IMR-90 (cell line): Measurements from ENCODE around the gene GALNT17. TPM values are rescaled to one million over a fixed set of nuclear protein-coding genes. Genes with fewer than 3 reads are reported as not detected.

ENCODE experiments used
- ATAC-seq: fragments of 200-7000 bp; cut with Tn5 transposase; 2 replicates; pipeline ENCODE4 v1.9.1; 2020; ENCODE audit warnings: low read depth, mild to moderate bottlenecking, moderate library complexity
- BruUV-seq: library from RNA; stranded (reverse); fragments of 400-500 nt; replicated peaks from 2 replicates; lab custom pipeline; 2021; lab: Mats Ljungman, UMichigan
- CTCF ChIA-PET: fragments of 300-600 bp; formaldehyde crosslinking; extraction: SDS; loops from one replicate; lab custom pipeline; 2021; ENCODE audit warnings: antibody characterized with exemption; lab: Yijun Ruan, JAX
- POLR2A ChIA-PET: fragments of 300-600 bp; sonication (Branson Sonifier 250); formaldehyde crosslinking; loops from one replicate; lab custom pipeline; 2022; ENCODE audit warnings: antibody characterized with exemption; ENCODE audit not compliant: unreplicated experiment; lab: Charles Lee
- DNase-seq: peaks from one replicate; pipeline ENCODE4 v3.0.0; 2013
- H2AFZ ChIP-seq: replicated peaks from 2 replicates; pipeline ENCODE3; 2013; ENCODE audit warnings: low read length, mild to moderate bottlenecking; ENCODE audit not compliant: poor library complexity
- H2AK5ac ChIP-seq: 2 replicates; pipeline ENCODE4 v1.6.1; 2013; ENCODE audit warnings: low read depth, low read length, inconsistent platforms
- H2AK9ac ChIP-seq: replicated peaks from 2 replicates; pipeline ENCODE3; 2013; ENCODE audit warnings: mild to moderate bottlenecking, low read depth, low read length, moderate library complexity; ENCODE audit not compliant: poor library complexity
- H2BK120ac ChIP-seq: 2 replicates; pipeline ENCODE4 v1.6.1; 2013; ENCODE audit warnings: low read depth, low read length, inconsistent platforms
- H2BK15ac ChIP-seq: 3 replicates; pipeline ENCODE4 v1.6.1; 2013; ENCODE audit warnings: low read depth, low read length, inconsistent platforms
- H2BK20ac ChIP-seq: 2 replicates; pipeline ENCODE4 v1.6.1; 2013; ENCODE audit warnings: low read depth, mild to moderate bottlenecking, inconsistent platforms, low read length, moderate library complexity
- H2BK5ac ChIP-seq: 2 replicates; pipeline ENCODE4 v1.6.1; 2013; ENCODE audit warnings: mild to moderate bottlenecking, low read depth, low read length, inconsistent platforms; ENCODE audit not compliant: poor library complexity, severe bottlenecking
- H3K14ac ChIP-seq: replicated peaks from 2 replicates; pipeline ENCODE4 v1.6.1; 2013; ENCODE audit warnings: low read depth, low read length, inconsistent platforms
- H3K18ac ChIP-seq: 2 replicates; pipeline ENCODE4 v1.6.1; 2013; ENCODE audit warnings: low read depth, low read length, control low read depth
- H3K23ac ChIP-seq: 2 replicates; pipeline ENCODE4 v1.6.1; 2013; ENCODE audit warnings: low read depth, low read length, inconsistent platforms
- H3K27ac ChIP-seq: 2 replicates; pipeline ENCODE4 v1.5.1; 2013; ENCODE audit warnings: mild to moderate bottlenecking, control low read depth, low read length; ENCODE audit not compliant: insufficient read depth
- H3K27me3 ChIP-seq: 2 replicates; pipeline ENCODE4 v1.6.1; 2013; ENCODE audit warnings: low read length; ENCODE audit not compliant: control insufficient read depth, insufficient read depth
- H3K36me3 ChIP-seq: 2 replicates; pipeline ENCODE4 v1.6.1; 2013; ENCODE audit warnings: low read length, mixed read lengths; ENCODE audit not compliant: control insufficient read depth, insufficient read depth
- H3K4ac ChIP-seq: 2 replicates; pipeline ENCODE4 v1.6.1; 2013; ENCODE audit warnings: low read depth, low read length, inconsistent platforms
- H3K4me1 ChIP-seq: 2 replicates; pipeline ENCODE4 v1.6.1; 2013; ENCODE audit warnings: low read length, mixed read lengths; ENCODE audit not compliant: control insufficient read depth, insufficient read depth
- H3K4me2 ChIP-seq: 2 replicates; pipeline ENCODE4 v1.6.1; 2013; ENCODE audit warnings: low read depth, mild to moderate bottlenecking, control low read depth, low read length, moderate library complexity
- H3K4me3 ChIP-seq: 2 replicates; pipeline ENCODE4 v1.5.1; 2013; ENCODE audit warnings: low read depth, mild to moderate bottlenecking, control low read depth, low read length, moderate library complexity; ENCODE audit not compliant: insufficient read depth
- H3K56ac ChIP-seq: 2 replicates; pipeline ENCODE4 v1.6.1; 2013; ENCODE audit warnings: low read length, inconsistent platforms; ENCODE audit not compliant: insufficient read depth; ENCODE audit errors: extremely low read depth
- H3K79me1 ChIP-seq, 2 experiments: 2 replicates each; pipeline ENCODE4 v1.6.1; 2013; ENCODE audit warnings: low read length in 2 of 2, inconsistent platforms in 1 of 2, low read depth in 1 of 2
- H3K9ac ChIP-seq: 2 replicates; pipeline ENCODE4 v1.6.1; 2013; ENCODE audit warnings: low read depth, low read length, control low read depth
- H3K9me1 ChIP-seq: 2 replicates; pipeline ENCODE4 v1.6.1; 2013; ENCODE audit warnings: low read length, inconsistent platforms; ENCODE audit not compliant: insufficient read depth
- H3K9me3 ChIP-seq: 2 replicates; pipeline ENCODE4 v1.6.1; 2013; ENCODE audit warnings: low read length; ENCODE audit not compliant: control insufficient read depth, insufficient read depth
- H4K20me1 ChIP-seq: 2 replicates; pipeline ENCODE4 v1.6.1; 2013; ENCODE audit warnings: low read length, inconsistent platforms; ENCODE audit not compliant: insufficient read depth
- H4K5ac ChIP-seq: 2 replicates; pipeline ENCODE4 v1.6.1; 2013; ENCODE audit warnings: mild to moderate bottlenecking, low read depth, low read length, control low read depth
- H4K8ac ChIP-seq, 2 experiments: 2 replicates each; pipeline ENCODE4 v1.6.1; 2013; ENCODE audit warnings: low read depth in 2 of 2, low read length in 2 of 2, control low read depth in 1 of 2, inconsistent platforms in 1 of 2
- H4K91ac ChIP-seq: 2 replicates; pipeline ENCODE4 v1.6.1; 2013; ENCODE audit warnings: low read depth, low read length, inconsistent platforms; ENCODE audit not compliant: insufficient read depth
- BHLHE40 ChIP-seq: fragments of 150-350 bp; IDR thresholded peaks from 2 replicates; pipeline ENCODE4 v1.6.1; 2016; ENCODE audit warnings: mild to moderate bottlenecking, low read depth, low read length
- CEBPB ChIP-seq: IDR thresholded peaks from 2 replicates; pipeline ENCODE4 v1.6.1; 2012; ENCODE audit warnings: low read depth, low read length, improper control_type of control experiment
- CHD1 ChIP-seq: IDR thresholded peaks from 2 replicates; pipeline ENCODE4 v1.6.1; 2012; ENCODE audit warnings: low read depth, low read length, improper control_type of control experiment
- FOS ChIP-seq: fragments of 150-350 bp; IDR thresholded peaks from 2 replicates; pipeline ENCODE4 v1.6.1; 2016; ENCODE audit warnings: low read depth, low read length
- MAFK ChIP-seq: IDR thresholded peaks from 2 replicates; pipeline ENCODE4 v1.6.1; 2012; ENCODE audit warnings: low read depth, low read length, improper control_type of control experiment
- MXI1 ChIP-seq: IDR thresholded peaks from 2 replicates; pipeline ENCODE4 v1.6.1; 2012; ENCODE audit warnings: low read depth, mild to moderate bottlenecking, low read length, moderate library complexity, borderline replicate concordance
- NFE2L2 ChIP-seq: fragments of 150-350 bp; IDR thresholded peaks from 2 replicates; pipeline ENCODE4 v1.6.1; 2016; ENCODE audit warnings: low read depth, mild to moderate bottlenecking, low read length
- POLR2A ChIP-seq: IDR thresholded peaks from 2 replicates; pipeline ENCODE4 v1.6.1; 2012; ENCODE audit warnings: mild to moderate bottlenecking, low read depth, low read length
- RAD21 ChIP-seq: IDR thresholded peaks from 2 replicates; pipeline ENCODE4 v1.6.1; 2012; ENCODE audit warnings: low read length, improper control_type of control experiment
- RCOR1 ChIP-seq: IDR thresholded peaks from 2 replicates; pipeline ENCODE4 v1.6.1; 2012; ENCODE audit warnings: mild to moderate bottlenecking, low read length, improper control_type of control experiment; ENCODE audit not compliant: insufficient replicate concordance
- RFX5 ChIP-seq: IDR thresholded peaks from 2 replicates; pipeline ENCODE4 v1.8.0; 2012; ENCODE audit warnings: low read depth, mild to moderate bottlenecking, low read length, moderate library complexity
- SMC3 ChIP-seq: fragments of 150-350 bp; IDR thresholded peaks from 2 replicates; pipeline ENCODE4 v1.6.1; 2016; ENCODE audit warnings: low read depth, mild to moderate bottlenecking, antibody characterized with exemption, low read length, moderate library complexity
- WGBS, 2 experiments: methylation state at CpG; one replicate each; pipeline versions ENCODE4 v1.1.5 to v1.1.7; 2013; ENCODE audit warnings: missing lambda C conversion rate in 2 of 2; ENCODE audit not compliant: insufficient read length in 1 of 2; ENCODE audit errors: extremely low coverage in 2 of 2; 5-methylcytosine and 5-hydroxymethylcytosine counted together
- dilution Hi-C: fragments of 300-500 bp; cut with HindIII; formaldehyde crosslinking; loops from one replicate; pipeline ENCODE4 v1.14.3; 2018; ENCODE audit warnings: low sequenced_read_pairs; ENCODE audit not compliant: unreplicated experiment
- in situ Hi-C: fragments of 300-500 bp; cut with MboI; formaldehyde crosslinking; loops from 3 replicates; pipeline ENCODE4 v1.14.3; 2019; ENCODE audit warnings: low sequenced_read_pairs, inconsistent platforms, mixed read lengths
- intact Hi-C: fragments of 100-400 bp; cut with micrococcal nuclease; formaldehyde crosslinking; loops from 2 replicates; pipeline ENCODE4 v1.10.0; 2022
- polyA plus RNA-seq, 3 experiments: library from polyadenylated mRNA; depleted of rRNA; stranded (reverse); fragments of >200 nt; gene quantifications; 2 replicates each; pipeline ENCODE4 v1.2.3, GENCODE V29; 2012; ENCODE audit warnings: low replicate concordance in 1 of 3
- total RNA-seq: library from RNA; depleted of rRNA; stranded (reverse); fragments of >200 nt; gene quantifications from 2 replicates; pipeline ENCODE4 v1.2.3, GENCODE V29; 2012
- TF ChIP-seq, protein P1 (sequence below): fragments of 150-350 bp; IDR thresholded peaks from 2 replicates; pipeline ENCODE4 v1.6.1; 2016; ENCODE audit warnings: low read depth, mild to moderate bottlenecking, low read length, moderate library complexity, borderline replicate concordance
- TF ChIP-seq, protein P2 (sequence below): conservative IDR thresholded peaks from 2 replicates; pipeline ENCODE4 v1.5.1; 2012; ENCODE audit warnings: mild to moderate bottlenecking, low read depth, low read length, improper control_type of control experiment
- TF ChIP-seq, protein P3 (sequence below): fragments of 150-350 bp; IDR thresholded peaks from 2 replicates; pipeline ENCODE4 v1.6.1; 2017; ENCODE audit warnings: mild to moderate bottlenecking, antibody characterized with exemption, low read length, low read depth

The GALNT17 gene
- total and polyA plus RNA-seq, 2 of the 4 experiments (the other 2 are of a cell fraction): not detected

DNA sequence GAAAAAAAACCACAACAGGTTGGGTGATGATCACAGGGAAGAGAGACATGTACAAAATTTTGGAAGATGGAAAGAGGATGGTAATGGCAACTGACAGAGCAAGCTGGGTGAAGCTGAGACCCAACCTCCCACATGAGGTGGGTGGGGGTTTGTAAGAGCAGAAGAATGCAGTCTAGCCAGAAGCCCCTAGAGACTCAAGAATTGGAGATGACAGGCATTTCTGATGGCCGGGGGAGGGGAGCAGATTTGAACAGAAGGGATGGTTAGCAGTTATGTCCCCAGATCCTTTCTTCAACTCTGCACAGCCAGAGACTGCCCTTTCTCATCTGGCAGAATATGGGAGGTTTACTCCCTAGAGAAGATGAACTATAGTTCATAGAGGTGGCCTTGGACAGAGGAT, 208.0 kb downstream of the GALNT17 start:
- Histone ChIP-seq H4K91ac (no peak overlapping the region), H4K8ac (no peak overlapping the region), H3K9ac (no peak overlapping the region), H2AK5ac (no peak overlapping the region), H2BK20ac (no peak overlapping the region), H3K14ac (no peak overlapping the region), H3K18ac (no peak overlapping the region), H2BK5ac (no peak overlapping the region), H3K4me3 (no peak overlapping the region), H4K20me1 (no peaks in the 10 kb centered on the region), H3K9me1 (no peaks in the 10 kb centered on the region), H3K27ac (no peak overlapping the region), H3K4me1 (no peaks in the 10 kb centered on the region), H3K56ac (no peak overlapping the region), H3K9me3 (peaks cover 4% of the 10 kb centered on the region; the same call in 1 of the 2 replicates), H3K4me2 (no peak overlapping the region), H2BK120ac (no peak overlapping the region), H3K27me3 (no peaks in the 10 kb centered on the region), H3K4ac (no peak overlapping the region), H2BK15ac (no peak overlapping the region), H2AFZ (no peak overlapping the region), H3K79me1 (no peaks in the 10 kb centered on the region), H3K23ac (no peak overlapping the region), H3K36me3 (no peaks in the 10 kb centered on the region), H4K5ac (no peak overlapping the region), H2AK9ac (no peak overlapping the region)
- WGBS, 2 experiments: no CpG with 5 or more reads among the region's 1 CpG
- ChIA-PET CTCF (no interaction called here), POLR2A (no interaction called here)
- DNase-seq (no peak), ATAC-seq (no peak)
- intact Hi-C loops (no loop called here), in situ Hi-C loops (no loop called here), dilution Hi-C loops (no loop called here)
- TF ChIP-seq NFE2L2 (no peak), RFX5 (no peak), MAFK (no peak), SMC3 (no peak), RAD21 (no peak), CEBPB (no peak), BHLHE40 (no peak), FOS (no peak), RCOR1 (no peak), MXI1 (no peak), POLR2A (no peak), CHD1 (no peak)
- TF ChIP-seq, protein P1, sequence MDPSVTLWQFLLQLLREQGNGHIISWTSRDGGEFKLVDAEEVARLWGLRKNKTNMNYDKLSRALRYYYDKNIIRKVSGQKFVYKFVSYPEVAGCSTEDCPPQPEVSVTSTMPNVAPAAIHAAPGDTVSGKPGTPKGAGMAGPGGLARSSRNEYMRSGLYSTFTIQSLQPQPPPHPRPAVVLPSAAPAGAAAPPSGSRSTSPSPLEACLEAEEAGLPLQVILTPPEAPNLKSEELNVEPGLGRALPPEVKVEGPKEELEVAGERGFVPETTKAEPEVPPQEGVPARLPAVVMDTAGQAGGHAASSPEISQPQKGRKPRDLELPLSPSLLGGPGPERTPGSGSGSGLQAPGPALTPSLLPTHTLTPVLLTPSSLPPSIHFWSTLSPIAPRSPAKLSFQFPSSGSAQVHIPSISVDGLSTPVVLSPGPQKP: no peak
- TF ChIP-seq, protein P2, sequence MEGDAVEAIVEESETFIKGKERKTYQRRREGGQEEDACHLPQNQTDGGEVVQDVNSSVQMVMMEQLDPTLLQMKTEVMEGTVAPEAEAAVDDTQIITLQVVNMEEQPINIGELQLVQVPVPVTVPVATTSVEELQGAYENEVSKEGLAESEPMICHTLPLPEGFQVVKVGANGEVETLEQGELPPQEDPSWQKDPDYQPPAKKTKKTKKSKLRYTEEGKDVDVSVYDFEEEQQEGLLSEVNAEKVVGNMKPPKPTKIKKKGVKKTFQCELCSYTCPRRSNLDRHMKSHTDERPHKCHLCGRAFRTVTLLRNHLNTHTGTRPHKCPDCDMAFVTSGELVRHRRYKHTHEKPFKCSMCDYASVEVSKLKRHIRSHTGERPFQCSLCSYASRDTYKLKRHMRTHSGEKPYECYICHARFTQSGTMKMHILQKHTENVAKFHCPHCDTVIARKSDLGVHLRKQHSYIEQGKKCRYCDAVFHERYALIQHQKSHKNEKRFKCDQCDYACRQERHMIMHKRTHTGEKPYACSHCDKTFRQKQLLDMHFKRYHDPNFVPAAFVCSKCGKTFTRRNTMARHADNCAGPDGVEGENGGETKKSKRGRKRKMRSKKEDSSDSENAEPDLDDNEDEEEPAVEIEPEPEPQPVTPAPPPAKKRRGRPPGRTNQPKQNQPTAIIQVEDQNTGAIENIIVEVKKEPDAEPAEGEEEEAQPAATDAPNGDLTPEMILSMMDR: no peak
- TF ChIP-seq, protein P3, sequence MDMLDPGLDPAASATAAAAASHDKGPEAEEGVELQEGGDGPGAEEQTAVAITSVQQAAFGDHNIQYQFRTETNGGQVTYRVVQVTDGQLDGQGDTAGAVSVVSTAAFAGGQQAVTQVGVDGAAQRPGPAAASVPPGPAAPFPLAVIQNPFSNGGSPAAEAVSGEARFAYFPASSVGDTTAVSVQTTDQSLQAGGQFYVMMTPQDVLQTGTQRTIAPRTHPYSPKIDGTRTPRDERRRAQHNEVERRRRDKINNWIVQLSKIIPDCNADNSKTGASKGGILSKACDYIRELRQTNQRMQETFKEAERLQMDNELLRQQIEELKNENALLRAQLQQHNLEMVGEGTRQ: no peak
- no TSS peak for BruUV-seq
